AG10803 (cell line): ENCODE results near the gene PAX8.

Experiments
- DNase-seq: peaks from one replicate; pipeline ENCODE4 v3.0.0; 2010; ENCODE audit warnings: low read depth
- H3K4me3 ChIP-seq: 2 replicates; pipeline ENCODE4 v1.5.1; 2011; ENCODE audit warnings: mild to moderate bottlenecking, low read length, control low read depth
- CTCF ChIP-seq: conservative IDR thresholded peaks from 2 replicates; pipeline ENCODE4 v1.5.1; 2011; ENCODE audit warnings: mild to moderate bottlenecking, low read length, control low read depth, inconsistent platforms

The PAX8 gene

GRCh38 chr2:113257516-113258264 is 21.0 kb downstream of the PAX8 start:
- H3K4me3 ChIP-seq = no peak overlapping the region
- no peak for TF ChIP-seq CTCF
- DNase-seq = no peak

DNA sequence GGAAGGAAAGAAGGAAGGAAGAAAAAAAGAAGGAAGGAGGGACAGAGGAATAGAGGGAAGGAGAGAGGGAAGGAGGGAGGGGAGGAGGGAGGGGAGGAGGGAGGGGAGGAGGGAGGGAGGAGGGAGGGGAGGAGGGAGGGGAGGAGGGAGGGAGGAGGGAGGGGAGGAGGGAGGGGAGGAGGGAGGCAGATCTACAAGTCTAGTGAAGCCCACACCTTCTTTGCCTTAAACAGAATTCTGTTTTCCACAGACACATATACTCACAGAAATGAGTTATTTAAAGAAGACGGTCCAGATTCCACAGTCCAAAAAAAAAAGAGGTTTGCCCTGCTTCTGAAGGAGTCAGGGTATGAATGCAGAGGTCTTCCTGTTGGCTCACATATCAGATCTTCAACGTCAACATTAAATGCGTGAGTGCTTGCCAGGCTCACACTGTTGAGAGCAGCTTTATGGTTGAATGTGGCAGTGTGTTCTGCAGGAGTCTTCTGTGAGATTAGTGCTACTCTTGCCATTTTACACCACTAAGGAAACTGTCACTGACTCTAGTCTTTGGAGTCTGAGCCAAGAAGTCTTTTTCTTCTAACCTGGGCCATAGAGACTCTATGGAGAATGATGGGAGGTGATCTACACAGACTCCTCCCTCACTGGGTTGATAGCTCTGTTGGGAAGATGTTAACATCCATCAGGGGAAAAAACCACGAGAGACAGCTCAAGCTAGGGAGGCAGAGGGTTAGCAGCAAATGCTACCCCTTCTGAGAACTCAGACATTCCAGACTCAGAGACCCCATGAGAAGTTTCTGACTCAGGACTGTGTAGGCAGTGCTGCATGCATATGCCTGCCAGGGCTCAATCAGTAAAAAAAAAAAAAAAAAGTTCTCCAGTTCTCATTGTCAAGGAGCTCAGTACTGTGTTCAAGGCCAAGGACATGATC is 23.3 kb downstream of the PAX8 start:
- H3K4me3 ChIP-seq = no peak overlapping the region
- DNase-seq = no peak
- no peak for TF ChIP-seq CTCF

DNA sequence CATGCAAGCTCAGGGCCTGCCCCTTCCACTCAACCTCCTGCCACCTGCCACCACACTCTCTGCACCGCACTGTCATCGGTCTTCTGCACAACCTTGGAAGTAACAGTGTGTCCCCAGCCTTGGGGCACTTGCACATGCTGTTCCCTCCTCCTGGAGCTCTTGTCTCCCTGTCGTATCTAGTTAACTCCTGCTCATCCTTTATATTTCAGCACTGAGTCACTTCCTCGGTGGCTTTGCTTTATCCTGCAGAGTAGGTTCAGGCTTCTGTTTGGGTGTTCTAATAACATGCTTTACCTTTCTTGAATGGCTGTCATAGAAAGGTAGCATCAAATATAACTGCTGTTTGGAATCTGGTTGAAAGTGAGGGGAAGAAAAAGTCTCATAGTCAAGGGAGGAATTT is 25.3 kb downstream of the PAX8 start:
- no peak overlapping the region for H3K4me3 ChIP-seq
- no peak for DNase-seq
- TF ChIP-seq CTCF = no peak

DNA sequence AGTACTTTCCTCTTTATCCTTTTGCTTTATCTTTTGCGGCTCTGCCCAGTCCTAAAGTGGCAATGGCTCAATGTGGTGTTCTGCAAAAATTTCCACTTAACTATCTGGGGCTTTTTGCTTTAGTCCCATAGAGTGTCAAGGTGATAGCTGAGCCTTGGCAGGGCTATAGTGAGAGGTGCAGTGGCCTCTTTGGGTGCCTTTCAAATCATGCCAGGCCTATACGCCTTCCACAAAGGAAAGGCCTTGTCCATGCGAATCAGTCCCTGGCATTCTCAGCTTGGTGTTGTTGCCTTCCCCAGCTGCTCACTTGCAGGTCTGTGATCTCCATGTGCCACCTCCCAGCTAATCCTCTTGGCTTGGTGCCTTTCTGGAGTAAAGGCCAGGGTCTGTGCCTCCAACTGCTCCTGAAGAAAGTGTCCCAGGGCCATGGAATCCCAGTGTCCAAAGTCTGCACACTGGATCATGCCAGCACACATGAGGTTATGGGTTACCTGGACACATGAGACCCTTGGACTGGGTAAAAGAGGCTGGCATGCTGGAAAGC is 26.6 kb downstream of the PAX8 start:
- no peak for DNase-seq
- no peak for TF ChIP-seq CTCF

GRCh38 chr2:113251118-113251517 is 27.6 kb downstream of the PAX8 start:
- no peak for TF ChIP-seq CTCF
- no peak for DNase-seq
- no peak overlapping the region for H3K4me3 ChIP-seq

More for the DNA sequence above, 26.6 kb downstream of the PAX8 start:
- H3K4me3 ChIP-seq = no peak overlapping the region

DNA sequence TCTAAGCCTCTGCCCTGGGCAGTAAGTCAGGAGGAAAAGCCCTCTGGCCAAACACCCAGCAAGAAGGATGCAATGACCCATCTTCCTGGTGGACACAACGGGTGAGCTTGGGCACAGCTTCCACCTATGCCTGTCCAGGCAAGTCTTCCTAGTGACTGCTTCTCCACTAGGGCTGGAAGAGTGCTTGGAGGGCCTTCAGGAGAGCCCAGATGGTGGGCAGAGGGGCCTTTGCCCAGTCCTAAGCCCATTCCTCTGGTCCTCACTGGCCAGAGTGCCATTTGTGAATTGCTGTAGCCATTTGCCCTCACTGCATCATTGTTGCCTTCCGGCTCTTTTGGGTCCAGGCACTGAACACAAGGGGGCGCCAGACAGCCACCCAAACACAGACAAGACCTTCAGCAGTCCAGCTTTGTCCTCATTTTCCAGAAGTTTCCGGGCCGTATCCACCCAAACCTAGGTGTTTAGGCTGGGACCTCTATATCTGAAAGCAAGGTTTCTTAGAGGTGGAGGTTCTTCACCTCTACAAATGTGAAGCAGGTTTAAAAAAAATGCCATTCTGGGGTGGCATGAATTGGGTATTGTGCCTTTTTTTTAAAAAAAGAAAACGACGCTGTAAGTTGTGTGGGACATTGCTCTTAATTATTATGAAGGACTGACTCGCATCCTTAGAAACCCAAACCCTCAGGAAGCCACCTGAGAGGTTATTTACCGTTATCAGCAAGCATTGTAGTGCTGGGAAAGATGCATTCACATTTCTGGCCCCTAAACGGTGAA is 29.5 kb downstream of the PAX8 start:
- H3K4me3 ChIP-seq = no peak overlapping the region
- TF ChIP-seq CTCF = peak; percentile 94
- peak; percentile 76 for DNase-seq
